EH (cell line): Measurements from ENCODE around the gene C1QTNF5.
A peak's percentile ranks its signal among the peaks of the same experiment; 100 is the strongest.

Experiments
- DNase-seq: peaks from one replicate; pipeline ENCODE4 v3.0.0-alpha.2; 2015; ENCODE audit warnings: low read depth

The C1QTNF5 gene

GRCh38 chr11:119373059-119373920, 32.6 kb upstream of the C1QTNF5 start:
- DNase-seq, result no peak

GRCh38 chr11:119372260-119373058, 31.8 kb upstream of the C1QTNF5 start:
- DNase-seq, result no peak

- no peak for DNase-seq
Observed at GRCh38 chr11:119371778-119372182, 31.1 kb upstream of the C1QTNF5 start.

- no peak for DNase-seq
Observed at GRCh38 chr11:119371067-119371601, 30.5 kb upstream of the C1QTNF5 start.

GRCh38 chr11:119370486-119371046, 29.9 kb upstream of the C1QTNF5 start:
- no peak for DNase-seq

GRCh38 chr11:119369132-119369925, 28.6 kb upstream of the C1QTNF5 start:
- peak; percentile 56 for DNase-seq

- DNase-seq, result peak; percentile 42
Observed at GRCh38 chr11:119368121-119369034, 27.7 kb upstream of the C1QTNF5 start.

DNA sequence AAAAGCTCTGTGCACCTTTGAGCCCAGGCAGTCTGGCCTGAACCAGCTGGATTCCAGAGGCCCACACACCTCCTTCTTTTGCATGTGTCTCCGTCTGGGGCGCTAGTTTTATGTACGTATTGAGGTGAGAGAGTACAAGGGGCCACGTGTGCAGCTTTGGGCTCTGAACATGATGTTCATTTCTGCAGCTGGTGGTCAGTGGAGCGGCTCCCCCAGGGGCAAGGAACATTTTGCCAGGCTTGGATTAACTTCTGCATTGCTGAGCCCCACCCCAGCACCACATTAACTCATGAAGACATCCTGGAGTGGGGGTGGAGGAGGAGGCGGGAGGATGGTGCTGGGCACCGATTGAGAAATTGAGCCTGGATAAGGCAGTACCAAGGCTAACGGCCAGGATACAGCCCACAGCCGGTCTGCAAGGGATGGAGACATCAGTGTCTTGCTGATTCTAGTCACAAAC, 27.0 kb upstream of the C1QTNF5 start:
- DNase-seq, result no peak

DNA sequence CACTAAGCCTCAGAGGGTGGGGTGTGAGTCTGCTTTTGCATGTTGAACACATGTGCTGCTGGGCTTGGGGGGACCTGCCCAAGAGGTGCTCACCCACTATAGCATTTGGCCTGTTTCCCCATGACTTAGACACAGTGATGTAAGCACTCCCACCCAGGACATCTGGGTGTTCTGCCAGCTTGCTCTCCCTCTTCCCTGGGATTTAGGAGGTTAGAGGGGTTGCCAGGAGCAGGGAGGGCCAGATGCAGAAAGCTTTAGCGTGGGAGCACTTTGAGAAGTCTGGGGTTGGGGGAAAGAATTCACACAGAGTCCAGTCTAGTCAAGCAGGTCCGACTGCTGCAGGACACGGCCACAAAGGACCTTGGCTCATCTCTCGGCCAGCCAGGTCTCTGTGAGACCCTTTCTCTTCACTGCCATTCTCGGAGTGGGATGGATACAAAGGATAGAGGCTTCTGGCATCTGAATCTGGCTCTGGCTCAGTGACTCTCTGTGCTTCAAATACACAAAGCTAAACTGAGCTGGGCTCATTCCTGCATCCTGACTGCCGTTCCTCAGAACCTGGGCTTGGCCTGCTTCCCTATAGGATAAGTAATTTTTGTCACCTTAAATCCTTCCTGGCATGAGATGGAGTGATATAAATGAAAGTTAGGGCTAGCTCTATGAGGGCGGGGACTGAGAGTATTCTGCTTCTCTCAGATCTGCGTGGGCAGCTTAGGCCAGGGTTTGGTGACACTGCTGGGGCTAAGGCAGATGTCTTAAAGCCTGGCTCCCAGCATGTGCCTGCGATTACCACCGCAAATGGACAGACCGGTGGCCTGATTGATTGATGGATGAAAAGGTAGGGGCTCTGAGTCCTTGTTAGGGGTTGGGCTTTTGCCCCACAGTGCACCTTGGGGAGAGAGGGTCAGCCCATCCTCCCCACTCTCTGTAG, 26.3 kb upstream of the C1QTNF5 start:
- DNase-seq, result no peak

DNA sequence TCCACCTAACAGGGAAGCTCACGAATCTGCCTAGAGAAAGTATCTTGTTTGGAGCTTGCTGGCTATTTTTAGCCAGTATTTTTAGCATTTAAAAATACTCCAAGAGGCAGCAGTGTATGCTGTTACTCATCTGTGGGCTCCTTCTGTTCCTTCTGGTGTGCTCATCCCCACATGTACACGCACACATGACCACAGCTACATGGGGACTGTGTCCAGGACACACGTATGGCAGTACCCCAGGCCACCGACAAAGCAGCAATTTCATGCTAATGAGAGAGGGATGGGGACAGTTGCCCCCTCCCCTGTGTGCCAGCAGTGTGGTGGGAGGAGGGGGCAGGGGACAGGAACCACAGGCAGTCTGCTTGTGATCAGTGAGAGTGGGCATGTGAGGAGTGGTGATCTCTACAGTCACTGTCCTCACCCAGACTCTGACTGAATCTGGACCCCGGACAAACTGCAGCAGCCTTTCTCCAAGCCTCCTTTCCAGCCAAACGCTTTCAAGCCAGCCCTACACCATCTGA, 24.4 kb upstream of the C1QTNF5 start:
- DNase-seq, result peak; percentile 70

- peak; percentile 57 for DNase-seq
Observed at GRCh38 chr11:119363851-119364590, 23.3 kb upstream of the C1QTNF5 start.

GRCh38 chr11:119363081-119363850, 22.6 kb upstream of the C1QTNF5 start:
- no peak for DNase-seq

- DNase-seq, result no peak
Observed at GRCh38 chr11:119362741-119363080, 22.0 kb upstream of the C1QTNF5 start.

DNA sequence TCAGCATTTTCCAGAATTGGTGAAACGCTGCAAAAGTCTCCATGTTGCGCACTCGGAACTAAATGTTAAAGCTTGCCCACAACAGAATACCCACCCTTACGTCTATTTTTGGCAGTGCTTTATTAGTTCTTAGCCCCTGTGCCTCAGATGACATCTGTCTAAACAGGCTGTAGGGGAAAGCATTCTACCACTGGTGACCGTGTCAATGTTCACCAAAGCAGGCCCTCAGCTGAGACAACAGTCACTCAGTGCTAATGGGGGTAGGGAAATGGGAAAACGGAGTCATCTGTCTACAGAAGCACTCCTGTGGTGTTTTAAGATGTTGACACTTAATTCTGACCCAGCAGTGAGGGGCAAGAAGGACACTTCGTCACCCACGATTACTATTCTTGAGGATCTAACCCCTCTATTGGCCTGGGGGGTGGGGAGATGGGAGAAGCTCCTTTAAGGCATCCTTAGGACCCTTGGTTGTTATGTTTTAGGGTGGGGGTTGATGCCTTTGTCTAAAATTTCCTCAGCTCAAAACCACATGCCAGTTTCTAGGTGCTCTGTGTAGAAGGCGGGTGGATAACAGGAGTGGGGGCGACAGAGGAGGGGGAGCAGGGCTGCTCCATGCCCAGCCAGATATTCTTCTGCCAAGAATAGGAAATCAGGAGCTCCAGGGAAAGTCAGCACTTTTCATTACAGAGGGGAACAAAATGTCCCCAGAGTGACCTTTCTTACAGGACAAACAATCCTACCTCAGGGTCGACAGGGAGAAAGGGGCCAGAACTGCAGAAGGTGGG, 21.4 kb upstream of the C1QTNF5 start:
- DNase-seq, result no peak

DNA sequence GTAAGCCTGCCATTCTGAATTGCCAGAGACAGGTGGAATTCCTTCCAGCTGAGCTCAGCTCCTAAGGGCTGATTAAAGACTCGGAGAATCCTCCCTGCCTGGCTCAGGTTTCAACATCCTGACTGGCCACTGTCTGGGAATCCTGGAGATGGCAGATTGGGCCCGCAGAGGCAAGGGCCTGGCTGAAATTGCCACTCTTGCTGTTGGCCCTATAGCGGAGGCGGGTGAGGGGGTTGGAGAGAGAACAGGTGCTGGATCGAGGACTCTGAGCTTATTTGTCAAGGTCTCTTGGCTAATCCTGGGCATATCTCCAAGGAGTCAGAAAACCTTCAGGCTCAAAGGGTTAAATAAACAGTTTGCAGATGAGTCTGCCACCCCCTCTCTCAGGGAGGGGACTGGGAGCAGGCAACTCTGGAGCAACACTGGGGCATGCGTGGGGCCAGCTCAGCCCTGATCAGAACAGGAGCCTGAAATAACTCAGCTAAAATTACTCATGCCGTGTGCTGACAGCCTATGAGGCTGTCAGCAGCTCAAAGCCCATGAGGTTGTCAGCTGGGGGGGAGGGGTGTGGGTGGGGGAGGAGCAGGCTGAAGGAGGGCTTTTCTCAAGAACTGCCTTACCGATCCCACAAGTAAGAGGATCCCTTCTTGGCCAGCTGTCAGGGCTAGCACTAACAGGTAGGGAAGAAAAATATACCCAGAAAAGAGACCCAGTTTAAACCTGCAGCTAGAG, 20.5 kb upstream of the C1QTNF5 start:
- DNase-seq, result peak; percentile 86
